ENCODE results near the gene TUBA1C.
"Not testable (repeated sequence)": the region's sequence is repeated elsewhere in the genome, so short reads cannot be mapped to it uniquely, and the experiment has no call there.

Gene TUBA1C

GRCh38 chr12:49255857-49256637 is 8.8 kb upstream of the TUBA1C start:
- no peak overlapping the region for H3K4me2 ChIP-seq (ENCODE audit: low read depth, low read length)
- no peaks in the 10 kb centered on the region for H3K4me1 ChIP-seq (ENCODE audit: low read length)
- H3K79me2 ChIP-seq (ENCODE audit: low read length): no peaks in the 10 kb centered on the region
- TF ChIP-seq CTCF (IDR thresholded peaks at IDR 0.05; ENCODE audit: low read length) (no peak), EZH2phosphoT487 (IDR thresholded peaks at IDR 0.05; ENCODE audit: low read length) (no peak), EZH2 (optimal IDR thresholded peaks at IDR 0.05; ENCODE audit: low read depth, low read length) (no peak)
- H3K27me3 ChIP-seq (replicated peaks; ENCODE audit: insufficient read depth, low read length): no peaks in the 10 kb centered on the region
- H3K9me2 ChIP-seq (replicated peaks; ENCODE audit: insufficient read depth, low read length): no peaks in the 10 kb centered on the region
- H3K9me3 ChIP-seq (replicated peaks; ENCODE audit: insufficient read depth, low read length): no peaks in the 10 kb centered on the region
- H3K27ac ChIP-seq (ENCODE audit: low read length): no peak overlapping the region
- H3F3A ChIP-seq (ENCODE audit: insufficient read depth, low read length): no peaks in the 10 kb centered on the region
- no peaks in the 10 kb centered on the region for H3K36me3 ChIP-seq (replicated peaks; ENCODE audit: insufficient read depth, low read length)
- H2AFZ ChIP-seq (ENCODE audit: low read length): no peak overlapping the region
- no peak for DNase-seq
- no peaks in the 10 kb centered on the region for H4K20me1 ChIP-seq (ENCODE audit: insufficient read depth, low read length)
- no peak overlapping the region for H3K4me3 ChIP-seq (ENCODE audit: low read length)
- no peak overlapping the region for H3K9ac ChIP-seq (ENCODE audit: low read length)

- H3K4me1 ChIP-seq (ENCODE audit: low read length); H3K4me2 ChIP-seq (ENCODE audit: low read depth, low read length); H3F3A ChIP-seq (ENCODE audit: insufficient read depth, low read length); H2AFZ ChIP-seq (ENCODE audit: low read length); H3K9me2 ChIP-seq (replicated peaks; ENCODE audit: insufficient read depth, low read length); H3K27me3 ChIP-seq (replicated peaks; ENCODE audit: insufficient read depth, low read length); H3K27ac ChIP-seq (ENCODE audit: low read length); H3K9me3 ChIP-seq (replicated peaks; ENCODE audit: insufficient read depth, low read length); H3K4me3 ChIP-seq (ENCODE audit: low read length); H3K9ac ChIP-seq (ENCODE audit: low read length); H3K79me2 ChIP-seq (ENCODE audit: low read length); DNase-seq; H3K36me3 ChIP-seq (replicated peaks; ENCODE audit: insufficient read depth, low read length); H4K20me1 ChIP-seq (ENCODE audit: insufficient read depth, low read length): not testable (repeated sequence)
Measured at GRCh38 chr12:49257508-49258184, 7.2 kb upstream of the TUBA1C start.

- Histone ChIP-seq H3F3A (ENCODE audit: insufficient read depth, low read length) (peaks cover 3% of the 10 kb centered on the region; the same call in 1 of the 2 replicates), H3K27me3 (replicated peaks; ENCODE audit: insufficient read depth, low read length) (no peaks in the 10 kb centered on the region), H3K27ac (ENCODE audit: low read length) (no peak overlapping the region), H3K9ac (ENCODE audit: low read length) (no peak overlapping the region), H3K4me2 (ENCODE audit: low read depth, low read length) (no peak overlapping the region), H3K4me3 (ENCODE audit: low read length) (no peak overlapping the region), H2AFZ (ENCODE audit: low read length) (no peak overlapping the region), H3K36me3 (replicated peaks; ENCODE audit: insufficient read depth, low read length) (no peaks in the 10 kb centered on the region), H3K9me3 (replicated peaks; ENCODE audit: insufficient read depth, low read length) (no peaks in the 10 kb centered on the region), H4K20me1 (ENCODE audit: insufficient read depth, low read length) (no peaks in the 10 kb centered on the region), H3K4me1 (ENCODE audit: low read length) (peaks cover 7% of the 10 kb centered on the region), H3K9me2 (replicated peaks; ENCODE audit: insufficient read depth, low read length) (no peaks in the 10 kb centered on the region), H3K79me2 (ENCODE audit: low read length) (peaks cover 7% of the 10 kb centered on the region; the same call in 1 of the 2 replicates)
- DNase-seq: no peak
- TF ChIP-seq EZH2 (optimal IDR thresholded peaks at IDR 0.05; ENCODE audit: low read depth, low read length) (no peak), EZH2phosphoT487 (IDR thresholded peaks at IDR 0.05; ENCODE audit: low read length) (no peak), CTCF (IDR thresholded peaks at IDR 0.05; ENCODE audit: low read length) (no peak)
Measured at GRCh38 chr12:49259452-49259851, 5.4 kb upstream of the TUBA1C start.

GRCh38 chr12:49260166-49260565 is 4.7 kb upstream of the TUBA1C start:
- H3K9ac ChIP-seq (ENCODE audit: low read length): no peak overlapping the region
- no peaks in the 10 kb centered on the region for H3K27me3 ChIP-seq (replicated peaks; ENCODE audit: insufficient read depth, low read length)
- DNase-seq: no peak
- H3K79me2 ChIP-seq (ENCODE audit: low read length): peaks cover 10% of the 10 kb centered on the region
- peaks cover 6% of the 10 kb centered on the region for H3F3A ChIP-seq (ENCODE audit: insufficient read depth, low read length)
- H3K36me3 ChIP-seq (replicated peaks; ENCODE audit: insufficient read depth, low read length): no peaks in the 10 kb centered on the region
- no peak overlapping the region for H3K4me3 ChIP-seq (ENCODE audit: low read length)
- H3K9me3 ChIP-seq (replicated peaks; ENCODE audit: insufficient read depth, low read length): no peaks in the 10 kb centered on the region
- H3K4me2 ChIP-seq (ENCODE audit: low read depth, low read length): no peak overlapping the region
- H3K27ac ChIP-seq (ENCODE audit: low read length): no peak overlapping the region
- peaks cover 7% of the 10 kb centered on the region for H3K4me1 ChIP-seq (ENCODE audit: low read length)
- H4K20me1 ChIP-seq (ENCODE audit: insufficient read depth, low read length): no peaks in the 10 kb centered on the region
- TF ChIP-seq EZH2 (optimal IDR thresholded peaks at IDR 0.05; ENCODE audit: low read depth, low read length) (no peak), CTCF (IDR thresholded peaks at IDR 0.05; ENCODE audit: low read length) (no peak), EZH2phosphoT487 (IDR thresholded peaks at IDR 0.05; ENCODE audit: low read length) (no peak)
- H2AFZ ChIP-seq (ENCODE audit: low read length): no peak overlapping the region
- H3K9me2 ChIP-seq (replicated peaks; ENCODE audit: insufficient read depth, low read length): no peaks in the 10 kb centered on the region
